OCI-LY7 (cell line): ENCODE measurements around the gene IDE. TPM values are rescaled to one million over a fixed set of nuclear protein-coding genes. Genes with fewer than 3 reads are reported as not detected.

Source experiments
- BruUV-seq: library from RNA; stranded (reverse); fragments of 400-500 nt; replicated peaks from 2 replicates; lab custom pipeline; 2021; lab: Mats Ljungman, UMichigan
- CTCF ChIA-PET: fragments of 300-600 bp; sonication (Branson Sonifier 250); formaldehyde crosslinking; loops from one replicate; lab custom pipeline; 2022; ENCODE audit warnings: antibody characterized with exemption; ENCODE audit not compliant: unreplicated experiment; lab: Charles Lee
- POLR2A ChIA-PET: fragments of 300-600 bp; sonication (Branson Sonifier 250); formaldehyde crosslinking; loops from one replicate; lab custom pipeline; 2022; ENCODE audit warnings: antibody characterized with exemption; lab: Charles Lee
- DNase-seq: peaks from one replicate; pipeline ENCODE4 v3.0.0-alpha.2; 2015; ENCODE audit warnings: low spot score
- H2AFZ ChIP-seq: fragments of 200-600 bp; sonication (generic), shearing (Covaris generic); 2 replicates; pipeline ENCODE4 v1.6.1; 2014; ENCODE audit warnings: mild to moderate bottlenecking, antibody characterized with exemption, low read length, moderate library complexity
- H3K27ac ChIP-seq: fragments of 200-600 bp; sonication (generic); 2 replicates; pipeline ENCODE4 v1.5.1; 2014; ENCODE audit warnings: mixed run types, low read depth, mild to moderate bottlenecking, moderate library complexity, low read length, inconsistent platforms; ENCODE audit not compliant: poor library complexity, severe bottlenecking
- H3K36me3 ChIP-seq: fragments of 200-600 bp; sonication (generic); 2 replicates; pipeline ENCODE4 v1.6.1; 2014; ENCODE audit warnings: mild to moderate bottlenecking, antibody characterized with exemption, low read length, moderate library complexity, mixed read lengths; ENCODE audit not compliant: insufficient read depth
- H3K4me1 ChIP-seq: fragments of 200-600 bp; sonication (generic); 2 replicates; pipeline ENCODE4 v1.5.1; 2014; ENCODE audit warnings: mild to moderate bottlenecking, low read length; ENCODE audit not compliant: insufficient read depth, poor library complexity, severe bottlenecking
- H3K4me2 ChIP-seq: fragments of 200-600 bp; sonication (generic); 2 replicates; pipeline ENCODE4 v1.6.1; 2014; ENCODE audit warnings: mild to moderate bottlenecking, low read length
- H3K4me3 ChIP-seq: fragments of 200-600 bp; sonication (generic); 2 replicates; pipeline ENCODE4 v1.5.1; 2014; ENCODE audit warnings: mild to moderate bottlenecking, low read depth, low read length; ENCODE audit not compliant: poor library complexity, severe bottlenecking
- H3K79me2 ChIP-seq: fragments of 200-600 bp; sonication (generic); 2 replicates; pipeline ENCODE4 v1.6.1; 2016; ENCODE audit warnings: low read depth, mild to moderate bottlenecking, low read length, moderate library complexity, mixed read lengths; ENCODE audit not compliant: insufficient read depth
- H3K9me2 ChIP-seq: fragments of 200-600 bp; sonication (generic); 2 replicates; pipeline ENCODE4 v1.6.1; 2016; ENCODE audit warnings: mild to moderate bottlenecking, low read length, mixed read lengths; ENCODE audit not compliant: insufficient read depth
- H3K9me3 ChIP-seq: fragments of 200-600 bp; sonication (generic); 2 replicates; pipeline ENCODE4 v1.6.1; 2014; ENCODE audit warnings: mild to moderate bottlenecking, mixed run types, low read length, mixed read lengths
- H4K20me1 ChIP-seq: fragments of 200-600 bp; sonication (generic); 2 replicates; pipeline ENCODE4 v1.6.1; 2014; ENCODE audit warnings: mild to moderate bottlenecking, antibody characterized with exemption, low read length, moderate library complexity, mixed read lengths; ENCODE audit not compliant: insufficient read depth
- CTCF ChIP-seq: fragments of 200-600 bp; sonication (generic); conservative IDR thresholded peaks from 2 replicates; pipeline ENCODE4 v1.5.1; 2014; ENCODE audit warnings: mild to moderate bottlenecking, antibody characterized with exemption, low read length, moderate library complexity, mixed read lengths
- EZH2phosphoT487 ChIP-seq: fragments of 200-600 bp; sonication (generic); IDR thresholded peaks from 2 replicates; pipeline ENCODE4 v1.6.1; 2018; ENCODE audit warnings: low read depth, borderline replicate concordance, mild to moderate bottlenecking, mixed run types, antibody characterized with exemption, low read length, moderate library complexity, mixed read lengths
- intact Hi-C: fragments of 100-400 bp; cut with micrococcal nuclease; formaldehyde crosslinking; loops from one replicate; pipeline ENCODE4 v1.10.0; 2022; ENCODE audit not compliant: unreplicated experiment
- total RNA-seq, 2 experiments: library from RNA; depleted of rRNA in 1 of 2; stranded (reverse); fragments of >200 nt in 1 of 2; shearing (Covaris generic) in 1 of 2; gene quantifications; 2 replicates each; pipeline ENCODE4 v1.2.3, GENCODE V29; 2014 to 2022

IDE gene
- total RNA-seq, 2 experiments from 2014 or later, result 14.2 to 42.4 TPM

- no peak for DNase-seq
- Histone ChIP-seq H3K9me3 (no peaks in the 10 kb centered on the region), H3K9me2 (no peaks in the 10 kb centered on the region), H4K20me1 (no peaks in the 10 kb centered on the region), H3K4me3 (no peak overlapping the region), H3K79me2 (peaks cover 24% of the 10 kb centered on the region; the same call in 1 of the 2 replicates), H3K4me2 (no peak overlapping the region), H2AFZ (no peak overlapping the region), H3K27ac (no peak overlapping the region), H3K36me3 (peaks cover 99% of the 10 kb centered on the region), H3K4me1 (no peaks in the 10 kb centered on the region)
- BruUV-seq, result no TSS peak
- intact Hi-C loops, result loop anchor here (5.0 kb wide), 1 partner anchor 37 kb away; no protein-coding TSS in a partner anchor
- TF ChIP-seq CTCF (no peak), EZH2phosphoT487 (no peak)
- ChIA-PET CTCF (no interaction called here), POLR2A (interaction anchor here (1.1 to 1.4 kb wide), 2 partner anchors 12 to 19 kb away, joined by 3 read pairs; no protein-coding TSS in a partner anchor)
Observed at GRCh38 chr10:92615515-92615914, 41.6 kb upstream of the IDE start.

- intact Hi-C loops, result loop anchor here (5.0 kb wide), 1 partner anchor 37 kb away; no protein-coding TSS in a partner anchor
Observed at GRCh38 chr10:92604841-92605240, 30.9 kb upstream of the IDE start.

More at GRCh38 chr10:92604841-92605240, 30.9 kb upstream of the IDE start:
- Histone ChIP-seq H3K4me3 (no peak overlapping the region), H4K20me1 (peaks cover 25% of the 10 kb centered on the region; the same call in 1 of the 2 replicates), H3K9me2 (no peaks in the 10 kb centered on the region), H3K9me3 (no peaks in the 10 kb centered on the region), H3K4me1 (peaks cover 19% of the 10 kb centered on the region), H3K4me2 (no peak overlapping the region), H2AFZ (no peak overlapping the region), H3K27ac (no peak overlapping the region), H3K36me3 (peaks cover 88% of the 10 kb centered on the region), H3K79me2 (peaks cover 97% of the 10 kb centered on the region)
- ChIA-PET POLR2A (interaction anchor here (0.5 to 0.7 kb wide), 2 partner anchors 35 to 41 kb away, joined by 3 read pairs; no protein-coding TSS in a partner anchor), CTCF (no interaction called here)
- no peak for DNase-seq
- TSS peak; percentile 0 for BruUV-seq
- TF ChIP-seq CTCF (no peak), EZH2phosphoT487 (no peak)
